WTC11 (cell line): ENCODE measurements around the gene GADL1.

Experiments
- FOXP1 ChIP-seq: sonication (generic); formaldehyde crosslinking; IDR thresholded peaks from 2 replicates; pipeline ENCODE4 v1.8.0; 2022; ENCODE audit warnings: missing genetic modification reagents, mild to moderate bottlenecking, moderate library complexity, borderline replicate concordance
- TEAD4 ChIP-seq: sonication (generic); formaldehyde crosslinking; IDR thresholded peaks from 2 replicates; pipeline ENCODE4 v1.8.0; 2022; ENCODE audit warnings: mild to moderate bottlenecking, missing genetic modification reagents
- ZNF263 ChIP-seq: sonication (generic); formaldehyde crosslinking; IDR thresholded peaks from 2 replicates; pipeline ENCODE4 v1.8.1; 2022; ENCODE audit warnings: low read depth, mild to moderate bottlenecking, moderate library complexity, missing genetic modification reagents
- TF ChIP-seq, protein P1 (sequence below): fragments of 200-600 bp; IDR thresholded peaks from 2 replicates; pipeline ENCODE4 v1.8.0; 2022; ENCODE audit warnings: antibody characterized with exemption

GRCh38 chr3:30836141-30836540 lies 58.3 kb downstream of the GADL1 start:
- TF ChIP-seq FOXP1 (CRISPR knock-in tag) (no peak), ZNF263 (CRISPR knock-in tag) (no peak), TEAD4 (CRISPR knock-in tag) (no peak)
- TF ChIP-seq, protein P1, sequence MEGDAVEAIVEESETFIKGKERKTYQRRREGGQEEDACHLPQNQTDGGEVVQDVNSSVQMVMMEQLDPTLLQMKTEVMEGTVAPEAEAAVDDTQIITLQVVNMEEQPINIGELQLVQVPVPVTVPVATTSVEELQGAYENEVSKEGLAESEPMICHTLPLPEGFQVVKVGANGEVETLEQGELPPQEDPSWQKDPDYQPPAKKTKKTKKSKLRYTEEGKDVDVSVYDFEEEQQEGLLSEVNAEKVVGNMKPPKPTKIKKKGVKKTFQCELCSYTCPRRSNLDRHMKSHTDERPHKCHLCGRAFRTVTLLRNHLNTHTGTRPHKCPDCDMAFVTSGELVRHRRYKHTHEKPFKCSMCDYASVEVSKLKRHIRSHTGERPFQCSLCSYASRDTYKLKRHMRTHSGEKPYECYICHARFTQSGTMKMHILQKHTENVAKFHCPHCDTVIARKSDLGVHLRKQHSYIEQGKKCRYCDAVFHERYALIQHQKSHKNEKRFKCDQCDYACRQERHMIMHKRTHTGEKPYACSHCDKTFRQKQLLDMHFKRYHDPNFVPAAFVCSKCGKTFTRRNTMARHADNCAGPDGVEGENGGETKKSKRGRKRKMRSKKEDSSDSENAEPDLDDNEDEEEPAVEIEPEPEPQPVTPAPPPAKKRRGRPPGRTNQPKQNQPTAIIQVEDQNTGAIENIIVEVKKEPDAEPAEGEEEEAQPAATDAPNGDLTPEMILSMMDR, result no peak
